ENCODE data around the gene E2F3. TPM values are rescaled to one million over a fixed set of nuclear protein-coding genes. Genes with fewer than 3 reads are reported as not detected.
A peak's percentile ranks its signal among the peaks of the same experiment; 100 is the strongest.

The E2F3 gene
- total and polyA plus RNA-seq, 2 donors (not counting 1 experiment from before 2014, with no cell fraction given): 4.1 to 12.3 TPM

- Histone ChIP-seq H3K9me3 (ENCODE audit: control insufficient read depth, insufficient read depth, low read depth, low read length) (no peaks in the 10 kb centered on the region), H3K4me1 (ENCODE audit: control insufficient read depth, extremely low read depth, insufficient read depth, low read length) (no peaks in the 10 kb centered on the region), H3K27me3 (ENCODE audit: control insufficient read depth, insufficient read depth, low read length) (no peaks in the 10 kb centered on the region), H3K27ac (ENCODE audit: insufficient read depth, low read length) (no peak overlapping the region), H3K9ac (ENCODE audit: insufficient read depth, low read length) (no peak overlapping the region), H4K20me1 (ENCODE audit: control insufficient read depth, extremely low read depth, insufficient read depth, low read length) (no peaks in the 10 kb centered on the region), H2AFZ (ENCODE audit: low read length) (no peak overlapping the region), H3K36me3 (ENCODE audit: control insufficient read depth, insufficient read depth, low read length) (no peaks in the 10 kb centered on the region), H3K4me2 (ENCODE audit: extremely low read depth, insufficient read depth, low read length) (no peak overlapping the region), H3K4me3 (replicated peaks in 1 of 4; ENCODE audit: control extremely low read depth in 1 of 4, insufficient read depth in 1 of 4, low read depth in 3 of 4, low read length in 4 of 4) (no peak overlapping the region), H3K79me2 (ENCODE audit: control insufficient read depth, insufficient read depth, low read length) (no peaks in the 10 kb centered on the region)
- TF ChIP-seq EZH2 (IDR thresholded peaks at IDR 0.05; ENCODE audit: low read length, missing control alignments): no peak
- TF ChIP-seq CTCF (conservative IDR thresholded peaks at IDR 0.05 in 1 of 2, IDR thresholded peaks at IDR 0.05 in 1 of 2; ENCODE audit: low read depth in 1 of 2, low read length in 2 of 2): no peak
- no peak for DNase-seq (ENCODE audit: low read depth in 2 of 2)
Observed at GRCh38 chr6:20354366-20354765, 47.3 kb upstream of the E2F3 start.

GRCh38 chr6:20360471-20361119 lies 41.1 kb upstream of the E2F3 start:
- Histone ChIP-seq H3K36me3 (ENCODE audit: control insufficient read depth, insufficient read depth, low read length) (no peaks in the 10 kb centered on the region), H3K4me2 (ENCODE audit: extremely low read depth, insufficient read depth, low read length) (no peak overlapping the region), H3K4me3 (replicated peaks in 1 of 4; ENCODE audit: control extremely low read depth in 1 of 4, insufficient read depth in 1 of 4, low read depth in 3 of 4, low read length in 4 of 4) (no peak overlapping the region), H3K27me3 (ENCODE audit: control insufficient read depth, insufficient read depth, low read length) (no peaks in the 10 kb centered on the region), H3K79me2 (ENCODE audit: control insufficient read depth, insufficient read depth, low read length) (no peaks in the 10 kb centered on the region), H4K20me1 (ENCODE audit: control insufficient read depth, extremely low read depth, insufficient read depth, low read length) (no peaks in the 10 kb centered on the region), H3K27ac (ENCODE audit: insufficient read depth, low read length) (no peak overlapping the region), H3K9me3 (ENCODE audit: control insufficient read depth, insufficient read depth, low read depth, low read length) (no peaks in the 10 kb centered on the region), H3K9ac (ENCODE audit: insufficient read depth, low read length) (no peak overlapping the region), H3K4me1 (ENCODE audit: control insufficient read depth, extremely low read depth, insufficient read depth, low read length) (no peaks in the 10 kb centered on the region), H2AFZ (ENCODE audit: low read length) (no peak overlapping the region)
- DNase-seq (ENCODE audit: low read depth in 2 of 2): no peak
- TF ChIP-seq EZH2 (IDR thresholded peaks at IDR 0.05; ENCODE audit: low read length, missing control alignments) (no peak), CTCF (conservative IDR thresholded peaks at IDR 0.05 in 1 of 2, IDR thresholded peaks at IDR 0.05 in 1 of 2; ENCODE audit: low read depth in 1 of 2, low read length in 2 of 2) (no peak)

GRCh38 chr6:20362623-20363022 lies 39.1 kb upstream of the E2F3 start:
- H3K36me3 ChIP-seq (ENCODE audit: control insufficient read depth, insufficient read depth, low read length): no peaks in the 10 kb centered on the region
- H3K9me3 ChIP-seq (ENCODE audit: control insufficient read depth, insufficient read depth, low read depth, low read length): no peaks in the 10 kb centered on the region
- H4K20me1 ChIP-seq (ENCODE audit: control insufficient read depth, extremely low read depth, insufficient read depth, low read length): no peaks in the 10 kb centered on the region
- no peaks in the 10 kb centered on the region for H3K27me3 ChIP-seq (ENCODE audit: control insufficient read depth, insufficient read depth, low read length)
- DNase-seq (ENCODE audit: low read depth in 2 of 2): peak in 1 of 2 donors; percentile 27
- H3K27ac ChIP-seq (ENCODE audit: insufficient read depth, low read length): no peak overlapping the region
- H2AFZ ChIP-seq (ENCODE audit: low read length): no peak overlapping the region
- no peaks in the 10 kb centered on the region for H3K79me2 ChIP-seq (ENCODE audit: control insufficient read depth, insufficient read depth, low read length)
- no peak for TF ChIP-seq EZH2 (IDR thresholded peaks at IDR 0.05; ENCODE audit: low read length, missing control alignments)
- no peak for TF ChIP-seq CTCF (conservative IDR thresholded peaks at IDR 0.05 in 1 of 2, IDR thresholded peaks at IDR 0.05 in 1 of 2; ENCODE audit: low read depth in 1 of 2, low read length in 2 of 2)
- no peak overlapping the region for H3K4me2 ChIP-seq (ENCODE audit: extremely low read depth, insufficient read depth, low read length)
- no peaks in the 10 kb centered on the region for H3K4me1 ChIP-seq (ENCODE audit: control insufficient read depth, extremely low read depth, insufficient read depth, low read length)
- H3K9ac ChIP-seq (ENCODE audit: insufficient read depth, low read length): no peak overlapping the region
- H3K4me3 ChIP-seq (replicated peaks in 1 of 4; ENCODE audit: control extremely low read depth in 1 of 4, insufficient read depth in 1 of 4, low read depth in 3 of 4, low read length in 4 of 4): no peak overlapping the region
